HCT116 (cell line): ENCODE results near the gene NSFL1C. TPM values are rescaled to one million over a fixed set of nuclear protein-coding genes. Genes with fewer than 3 reads are reported as not detected.

ENCODE experiments used
- ATAC-seq: fragments of 200-7000 bp; cut with Tn5 transposase; 2 replicates; pipeline ENCODE4 v1.9.1; 2020; ENCODE audit warnings: mild to moderate bottlenecking, moderate library complexity
- BruUV-seq: library from RNA; stranded (reverse); fragments of 400-500 nt; replicated peaks from 2 replicates; lab custom pipeline; 2021; lab: Mats Ljungman, UMichigan
- CTCF ChIA-PET: fragments of 300-600 bp; sonication (Branson Sonifier 250); formaldehyde crosslinking; loops from one replicate; lab custom pipeline; 2021; ENCODE audit warnings: antibody characterized with exemption; lab: Charles Lee
- POLR2A ChIA-PET: fragments of 300-600, 350-600 bp; sonication (Branson Sonifier 250); formaldehyde crosslinking; loops from one replicate; lab custom pipeline; 2021; ENCODE audit warnings: antibody characterized with exemption; lab: Charles Lee
- RAD21 ChIA-PET, 2 experiments: fragments of 300-600 bp; sonication (Branson Sonifier 250); formaldehyde crosslinking; loops; one replicate each; lab custom pipeline; 2023; ENCODE audit warnings: low total read pairs in 2 of 2; ENCODE audit not compliant: uncharacterized antibody in 2 of 2, unreplicated experiment in 2 of 2, low non-redundant PET in 1 of 2; lab: Charles Lee
- DNase-seq: peaks from one replicate; pipeline ENCODE4 v3.0.0-alpha.2; 2010; ENCODE audit warnings: low read depth, low spot score
- H2AFZ ChIP-seq: fragments of 200-600 bp; shearing (Covaris generic), sonication (generic); 2 replicates; pipeline ENCODE4 v1.6.1; 2017; ENCODE audit warnings: low read depth, mixed run types, mixed read lengths, antibody characterized with exemption, low read length; ENCODE audit not compliant: poor library complexity, severe bottlenecking
- H3K27ac ChIP-seq: 2 replicates; pipeline ENCODE4 v1.5.1; 2012; ENCODE audit warnings: low read depth, low read length
- H3K27me3 ChIP-seq: fragments of 200-600 bp; sonication (generic); 2 replicates; pipeline ENCODE4 v1.6.1; 2016; ENCODE audit warnings: mixed run types, low read length, mixed read lengths; ENCODE audit not compliant: insufficient read depth
- H3K36me3 ChIP-seq, 2 experiments: fragments of 200-500 bp in 1 of 2; fragments of 200-600 bp in 1 of 2; sonication (Bioruptor generic) in 1 of 2; sonication (generic) in 1 of 2; 2 replicates each; pipeline versions ENCODE4 v1.5.1 to v1.6.1; 2014 to 2016; ENCODE audit warnings: low read length in 2 of 2, inconsistent platforms in 1 of 2, mixed read lengths in 1 of 2, mixed run types in 1 of 2; ENCODE audit not compliant: insufficient read depth in 2 of 2, control insufficient read depth in 1 of 2
- H3K4me1 ChIP-seq, 2 experiments: fragments of 200-600 bp in 1 of 2; sonication (generic) in 1 of 2; 2 replicates each; pipeline versions ENCODE4 v1.5.1 to v1.6.1; 2012 to 2017; ENCODE audit warnings: low read length in 2 of 2, inconsistent platforms in 1 of 2, mild to moderate bottlenecking in 1 of 2, mixed read lengths in 1 of 2, mixed run types in 1 of 2, moderate library complexity in 1 of 2; ENCODE audit not compliant: insufficient read depth in 2 of 2, control insufficient read depth in 1 of 2
- H3K4me2 ChIP-seq: fragments of 200-600 bp; sonication (generic); 2 replicates; pipeline ENCODE4 v1.6.1; 2017; ENCODE audit warnings: mixed run types, low read length, mixed read lengths
- H3K4me3 ChIP-seq, 2 experiments: fragments of 200-600 bp in 1 of 2; sonication (generic) in 1 of 2; replicated peaks in 1 of 2; 2 replicates each; pipeline ENCODE4 v1.5.1; 2011 to 2016; ENCODE audit warnings: low read length in 2 of 2, control low read depth in 1 of 2, low read depth in 1 of 2, mild to moderate bottlenecking in 1 of 2, mixed read lengths in 1 of 2, mixed run types in 1 of 2
- H3K79me2 ChIP-seq: fragments of 200-600 bp; sonication (generic); 2 replicates; pipeline ENCODE4 v1.6.1; 2017; ENCODE audit warnings: mild to moderate bottlenecking, mixed run types, low read length, moderate library complexity, mixed read lengths; ENCODE audit not compliant: insufficient read depth
- H3K9ac ChIP-seq: fragments of 200-600 bp; sonication (generic); 2 replicates; pipeline ENCODE4 v1.6.1; 2016; ENCODE audit warnings: low read length, mixed read lengths
- H3K9me2 ChIP-seq: fragments of 200-600 bp; sonication (generic), shearing (Covaris generic); 2 replicates; pipeline ENCODE4 v1.6.1; 2017; ENCODE audit warnings: mixed run types, mild to moderate bottlenecking, moderate library complexity; ENCODE audit not compliant: insufficient read depth
- H3K9me3 ChIP-seq, 2 experiments: fragments of 200-500 bp in 1 of 2; fragments of 200-600 bp in 1 of 2; sonication (Bioruptor generic) in 1 of 2; sonication (generic) in 1 of 2; 2 replicates each; pipeline ENCODE4 v1.6.1; 2014 to 2017; ENCODE audit warnings: low read length in 2 of 2, mixed read lengths in 2 of 2, inconsistent platforms in 1 of 2, low read depth in 1 of 2, mild to moderate bottlenecking in 1 of 2, mixed run types in 1 of 2, moderate library complexity in 1 of 2; ENCODE audit not compliant: control insufficient read depth in 1 of 2, insufficient read depth in 1 of 2
- H4K20me1 ChIP-seq: fragments of 200-600 bp; sonication (generic), shearing (Covaris generic); 2 replicates; pipeline ENCODE4 v1.6.1; 2017; ENCODE audit warnings: mixed run types, mild to moderate bottlenecking, moderate library complexity; ENCODE audit not compliant: insufficient read depth
- CTCF ChIP-seq, 3 experiments: fragments of 200-600 bp in 1 of 3; sonication (generic) in 1 of 3; IDR thresholded peaks in 2 of 3; conservative IDR thresholded peaks in 1 of 3; 2 replicates each; pipeline ENCODE4 v1.5.1; 2012 to 2017; ENCODE audit warnings: low read depth in 2 of 3, low read length in 2 of 3, antibody characterized with exemption in 1 of 3, borderline replicate concordance in 1 of 3, control low read depth in 1 of 3, mild to moderate bottlenecking in 1 of 3, mixed read lengths in 1 of 3, mixed run types in 1 of 3, moderate library complexity in 1 of 3; ENCODE audit not compliant: insufficient read depth in 1 of 3
- FOSL1 ChIP-seq: IDR thresholded peaks from 2 replicates; pipeline ENCODE4 v1.6.1; 2012; ENCODE audit warnings: low read depth
- JUND ChIP-seq: IDR thresholded peaks from 2 replicates; pipeline ENCODE4 v1.6.1; 2012
- POLR2A ChIP-seq: IDR thresholded peaks from 2 replicates; pipeline ENCODE4 v1.7.0; 2011; ENCODE audit warnings: borderline replicate concordance; ENCODE audit not compliant: insufficient read depth, insufficient read length; ENCODE audit errors: extremely low read depth
- POLR2AphosphoS5 ChIP-seq: IDR thresholded peaks from 2 replicates; pipeline ENCODE4 v1.6.1; 2011; ENCODE audit warnings: mild to moderate bottlenecking, low read depth, low read length, moderate library complexity
- RAD21 ChIP-seq: IDR thresholded peaks from 2 replicates; pipeline ENCODE4 v1.6.1; 2012; ENCODE audit warnings: low read depth, mild to moderate bottlenecking
- SRF ChIP-seq: IDR thresholded peaks from 2 replicates; pipeline ENCODE4 v1.6.1; 2012; ENCODE audit warnings: low read depth
- TCF7L2 ChIP-seq: IDR thresholded peaks from 2 replicates; pipeline ENCODE4 v1.7.0; 2011; ENCODE audit warnings: borderline replicate concordance, inconsistent platforms; ENCODE audit not compliant: insufficient read depth, insufficient read length; ENCODE audit errors: extremely low read depth
- YY1 ChIP-seq: IDR thresholded peaks from 2 replicates; pipeline ENCODE4 v1.6.1; 2011; ENCODE audit warnings: low read length, low read depth, moderate library complexity, mild to moderate bottlenecking; ENCODE audit not compliant: insufficient replicate concordance; ENCODE audit errors: extremely low read depth
- ZNF274 ChIP-seq: fragments of 200-500 bp; sonication (Bioruptor generic); IDR thresholded peaks from 2 replicates; pipeline ENCODE4 v1.6.1; 2014; ENCODE audit warnings: mild to moderate bottlenecking, low read depth, low read length, inconsistent platforms
- intact Hi-C: fragments of 100-400 bp; cut with micrococcal nuclease; formaldehyde crosslinking; loops from 2 replicates; pipeline ENCODE4 v1.10.0; 2022
- total RNA-seq: library from RNA; stranded (reverse); gene quantifications from one replicate; pipeline ENCODE4 v1.2.1, GENCODE V29; 2021; ENCODE audit not compliant: unreplicated experiment
- TF ChIP-seq, protein P1 (sequence below): IDR thresholded peaks from 2 replicates; pipeline ENCODE4 v1.6.1; 2012; ENCODE audit warnings: low read depth
- TF ChIP-seq, protein P2 (sequence below): IDR thresholded peaks from 2 replicates; pipeline ENCODE4 v1.6.1; 2012

Gene NSFL1C
- total RNA-seq, 1 experiment from 2014 or later = 93.4 TPM

DNA sequence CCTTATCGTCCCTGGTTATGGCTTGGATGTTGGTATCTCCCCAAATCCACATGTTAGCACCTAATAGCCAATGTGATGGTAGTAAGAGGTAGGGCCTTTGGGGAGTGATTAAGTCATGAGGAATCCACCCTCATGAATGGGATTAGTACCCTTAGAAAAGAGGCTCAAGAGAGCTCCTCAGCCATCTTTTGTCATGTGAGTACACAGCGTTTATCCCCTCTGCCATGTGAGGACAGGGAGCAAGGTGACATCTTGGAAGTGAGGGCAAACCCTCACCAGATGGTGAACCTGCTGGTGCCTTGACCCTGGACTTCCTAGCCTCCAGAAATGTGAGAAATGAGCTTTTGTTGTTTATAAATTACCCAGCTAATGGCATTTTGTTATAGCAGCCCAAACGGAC lies 40.6 kb upstream of the NSFL1C start:
- H3K27ac ChIP-seq = no peak overlapping the region
- ATAC-seq (no peak), DNase-seq (no peak)
- no peaks in the 10 kb centered on the region for H3K36me3 ChIP-seq
- H3K79me2 ChIP-seq = no peaks in the 10 kb centered on the region
- H3K4me1 ChIP-seq = 0 out of 4 replicates have a peak, but pooled peaks cover 0 to 2% of the 10 kb centered on the region in 2 experiments
- H3K9ac ChIP-seq = no peak overlapping the region
- H3K9me3 ChIP-seq = no peaks in the 10 kb centered on the region
- ChIA-PET RAD21 (no interaction called here), POLR2A (no interaction called here), CTCF (no interaction called here)
- no TSS peak for BruUV-seq
- H3K9me2 ChIP-seq = no peaks in the 10 kb centered on the region
- intact Hi-C loops = no loop called here
- H3K27me3 ChIP-seq = no peaks in the 10 kb centered on the region
- H4K20me1 ChIP-seq = no peaks in the 10 kb centered on the region
- no peak overlapping the region for H3K4me2 ChIP-seq
- H2AFZ ChIP-seq = no peak overlapping the region
- TF ChIP-seq RAD21 (no peak), ZNF274 (no peak), TCF7L2 (no peak), JUND (no peak), FOSL1 (no peak), YY1 (no peak), CTCF (IDR thresholded peaks at IDR 0.05 in 2 of 3, conservative IDR thresholded peaks at IDR 0.05 in 1 of 3; ENCODE audit: borderline replicate concordance in 1 of 3, insufficient read depth in 1 of 3, low read depth in 2 of 3, low read length in 2 of 3) (no peak), POLR2A (no peak), POLR2AphosphoS5 (no peak), SRF (no peak)
- TF ChIP-seq, protein P1, sequence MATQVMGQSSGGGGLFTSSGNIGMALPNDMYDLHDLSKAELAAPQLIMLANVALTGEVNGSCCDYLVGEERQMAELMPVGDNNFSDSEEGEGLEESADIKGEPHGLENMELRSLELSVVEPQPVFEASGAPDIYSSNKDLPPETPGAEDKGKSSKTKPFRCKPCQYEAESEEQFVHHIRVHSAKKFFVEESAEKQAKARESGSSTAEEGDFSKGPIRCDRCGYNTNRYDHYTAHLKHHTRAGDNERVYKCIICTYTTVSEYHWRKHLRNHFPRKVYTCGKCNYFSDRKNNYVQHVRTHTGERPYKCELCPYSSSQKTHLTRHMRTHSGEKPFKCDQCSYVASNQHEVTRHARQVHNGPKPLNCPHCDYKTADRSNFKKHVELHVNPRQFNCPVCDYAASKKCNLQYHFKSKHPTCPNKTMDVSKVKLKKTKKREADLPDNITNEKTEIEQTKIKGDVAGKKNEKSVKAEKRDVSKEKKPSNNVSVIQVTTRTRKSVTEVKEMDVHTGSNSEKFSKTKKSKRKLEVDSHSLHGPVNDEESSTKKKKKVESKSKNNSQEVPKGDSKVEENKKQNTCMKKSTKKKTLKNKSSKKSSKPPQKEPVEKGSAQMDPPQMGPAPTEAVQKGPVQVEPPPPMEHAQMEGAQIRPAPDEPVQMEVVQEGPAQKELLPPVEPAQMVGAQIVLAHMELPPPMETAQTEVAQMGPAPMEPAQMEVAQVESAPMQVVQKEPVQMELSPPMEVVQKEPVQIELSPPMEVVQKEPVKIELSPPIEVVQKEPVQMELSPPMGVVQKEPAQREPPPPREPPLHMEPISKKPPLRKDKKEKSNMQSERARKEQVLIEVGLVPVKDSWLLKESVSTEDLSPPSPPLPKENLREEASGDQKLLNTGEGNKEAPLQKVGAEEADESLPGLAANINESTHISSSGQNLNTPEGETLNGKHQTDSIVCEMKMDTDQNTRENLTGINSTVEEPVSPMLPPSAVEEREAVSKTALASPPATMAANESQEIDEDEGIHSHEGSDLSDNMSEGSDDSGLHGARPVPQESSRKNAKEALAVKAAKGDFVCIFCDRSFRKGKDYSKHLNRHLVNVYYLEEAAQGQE = no peak
- TF ChIP-seq, protein P2, sequence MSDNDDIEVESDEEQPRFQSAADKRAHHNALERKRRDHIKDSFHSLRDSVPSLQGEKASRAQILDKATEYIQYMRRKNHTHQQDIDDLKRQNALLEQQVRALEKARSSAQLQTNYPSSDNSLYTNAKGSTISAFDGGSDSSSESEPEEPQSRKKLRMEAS = no peak
- no peak overlapping the region for H3K4me3 ChIP-seq
